Endometrium (tissue), 2 donors: Measurements from ENCODE around the gene RGS6.

Experiments used
- FAIRE-seq: peaks from 2 replicates; lab custom pipeline; 2012; peaks lifted over from hg19 to GRCh38; lab: Jason Lieb, UNC
- donor health status: control.
- donor health status: control.

The RGS6 gene

GRCh38 chr14:72503271-72503670, 571.0 kb downstream of the RGS6 start:
- FAIRE-seq: no peak

DNA sequence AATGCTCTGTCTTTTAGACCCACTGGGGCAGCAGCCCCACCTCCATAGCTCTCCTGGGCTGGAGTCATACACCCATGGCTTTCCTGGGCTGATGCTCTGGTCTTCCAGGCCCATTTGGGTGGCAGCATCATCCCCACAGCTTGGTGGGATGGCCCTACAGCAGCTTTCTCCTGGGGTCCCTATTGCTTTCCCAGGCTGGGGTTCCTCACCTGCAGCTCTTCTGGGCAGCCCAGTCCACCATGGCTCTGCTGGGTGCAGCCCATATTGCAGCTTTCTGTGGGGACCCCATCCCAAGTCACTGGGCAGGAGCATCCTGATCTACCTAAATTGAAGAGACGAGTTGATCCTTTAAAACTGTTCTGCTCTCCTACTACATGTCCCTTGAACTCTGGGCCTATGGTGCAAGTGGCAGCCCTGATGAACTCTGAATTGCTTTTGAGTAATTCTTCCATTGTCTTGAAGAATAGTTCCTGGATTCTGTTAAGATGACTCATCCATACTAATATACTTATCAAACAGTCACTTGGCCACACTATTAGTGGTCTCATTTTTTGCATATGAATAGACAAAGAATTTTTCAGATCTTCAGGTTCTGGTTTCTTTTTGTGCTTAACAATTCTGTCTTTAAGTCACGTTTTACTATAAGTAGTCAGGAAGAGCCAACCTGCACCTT, 571.6 kb downstream of the RGS6 start:
- FAIRE-seq: no peak

DNA sequence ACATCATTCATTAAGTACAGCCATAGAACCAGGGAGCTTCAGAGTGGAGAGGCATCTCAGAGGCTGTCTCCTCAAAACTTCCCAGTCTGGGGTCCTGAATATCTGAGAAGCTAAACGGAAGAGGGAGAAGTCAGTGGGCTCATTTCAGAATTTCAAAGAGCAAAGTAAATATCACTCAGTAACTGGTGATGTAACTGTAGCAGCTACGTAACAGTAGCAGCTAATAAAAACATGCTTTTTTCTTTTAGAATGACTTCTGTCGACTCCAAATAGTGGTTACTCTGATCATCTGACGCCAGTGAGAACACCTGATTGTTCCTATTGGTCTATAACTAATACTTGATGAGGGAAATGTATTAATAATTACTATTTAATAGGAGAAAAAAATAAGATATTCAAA, 578.3 kb downstream of the RGS6 start:
- FAIRE-seq: no peak

DNA sequence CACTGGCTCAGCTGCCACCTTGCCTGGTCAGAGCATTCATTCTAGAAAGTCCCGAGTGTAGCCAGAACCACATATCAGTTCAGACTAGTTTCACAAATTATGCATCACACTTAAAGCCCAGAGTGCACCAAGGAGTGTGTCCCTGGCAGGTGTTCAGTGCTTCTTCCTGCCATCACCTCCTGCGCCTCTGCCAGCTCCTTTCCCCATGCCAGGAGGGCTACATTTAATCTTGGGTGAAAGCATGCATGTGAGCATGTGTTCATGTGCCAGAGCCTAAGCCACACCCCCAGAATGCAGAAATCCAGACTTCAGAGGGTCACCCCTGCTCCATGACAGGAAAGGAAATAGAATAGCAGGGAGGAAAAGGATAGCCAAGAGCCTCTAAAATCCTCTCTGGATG, 580.1 kb downstream of the RGS6 start:
- FAIRE-seq: no peak

DNA sequence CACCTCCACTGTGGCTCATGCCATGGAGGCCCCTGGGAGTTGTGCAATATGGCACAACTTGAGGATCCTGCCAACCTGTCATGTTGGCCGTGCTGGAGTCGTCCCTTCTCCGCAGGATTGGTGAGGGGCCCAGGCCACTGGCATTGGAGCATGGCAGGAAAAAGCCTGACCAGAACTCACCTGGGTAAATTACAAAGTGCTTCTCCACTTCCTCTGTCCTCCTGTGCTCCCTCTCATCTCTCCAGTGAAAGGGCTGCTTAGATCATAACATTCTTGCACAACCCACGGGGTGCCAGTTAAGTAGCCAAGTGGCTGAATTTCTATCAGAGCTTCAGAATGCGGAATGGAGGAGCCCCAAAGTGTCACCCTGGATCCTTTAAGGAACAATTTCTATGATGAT, 580.7 kb downstream of the RGS6 start:
- FAIRE-seq: no peak

GRCh38 chr14:72513346-72513745, 581.1 kb downstream of the RGS6 start:
- FAIRE-seq: no peak

DNA sequence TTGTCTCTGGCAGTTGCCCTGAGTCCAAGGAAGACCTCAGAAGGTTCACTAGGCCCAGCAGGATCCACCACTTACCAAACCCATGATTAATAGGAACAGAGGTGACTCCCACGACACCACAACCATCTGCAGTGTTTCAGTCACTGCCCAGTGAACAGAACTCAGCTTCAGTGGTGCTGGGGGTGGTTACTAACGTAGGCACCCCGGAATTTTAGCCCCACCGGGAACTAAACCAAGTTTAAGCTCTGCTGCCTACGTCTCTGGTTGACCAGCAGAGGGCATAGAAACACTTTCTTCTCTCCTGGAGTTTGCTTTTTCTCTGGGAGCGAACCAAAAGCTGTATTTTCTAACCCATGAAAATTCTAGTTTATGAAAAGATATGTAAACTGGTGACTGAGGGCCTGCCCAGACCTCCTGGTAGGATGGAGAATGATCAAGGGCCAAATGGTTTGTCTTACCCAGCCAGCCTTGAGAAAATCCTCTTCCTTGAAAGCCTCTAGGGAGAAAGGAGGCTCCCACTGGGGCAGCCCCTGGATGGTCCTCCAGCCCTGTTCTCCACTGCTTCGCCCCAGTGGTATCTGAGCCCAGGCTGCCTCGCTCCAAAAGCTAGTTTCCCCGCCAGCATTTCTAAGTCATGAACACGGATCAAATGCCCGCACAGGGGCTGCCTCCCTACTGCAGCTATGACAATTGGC, 581.9 kb downstream of the RGS6 start:
- FAIRE-seq: no peak

- no peak for FAIRE-seq
Measured at GRCh38 chr14:72514660-72515025, 582.4 kb downstream of the RGS6 start.

DNA sequence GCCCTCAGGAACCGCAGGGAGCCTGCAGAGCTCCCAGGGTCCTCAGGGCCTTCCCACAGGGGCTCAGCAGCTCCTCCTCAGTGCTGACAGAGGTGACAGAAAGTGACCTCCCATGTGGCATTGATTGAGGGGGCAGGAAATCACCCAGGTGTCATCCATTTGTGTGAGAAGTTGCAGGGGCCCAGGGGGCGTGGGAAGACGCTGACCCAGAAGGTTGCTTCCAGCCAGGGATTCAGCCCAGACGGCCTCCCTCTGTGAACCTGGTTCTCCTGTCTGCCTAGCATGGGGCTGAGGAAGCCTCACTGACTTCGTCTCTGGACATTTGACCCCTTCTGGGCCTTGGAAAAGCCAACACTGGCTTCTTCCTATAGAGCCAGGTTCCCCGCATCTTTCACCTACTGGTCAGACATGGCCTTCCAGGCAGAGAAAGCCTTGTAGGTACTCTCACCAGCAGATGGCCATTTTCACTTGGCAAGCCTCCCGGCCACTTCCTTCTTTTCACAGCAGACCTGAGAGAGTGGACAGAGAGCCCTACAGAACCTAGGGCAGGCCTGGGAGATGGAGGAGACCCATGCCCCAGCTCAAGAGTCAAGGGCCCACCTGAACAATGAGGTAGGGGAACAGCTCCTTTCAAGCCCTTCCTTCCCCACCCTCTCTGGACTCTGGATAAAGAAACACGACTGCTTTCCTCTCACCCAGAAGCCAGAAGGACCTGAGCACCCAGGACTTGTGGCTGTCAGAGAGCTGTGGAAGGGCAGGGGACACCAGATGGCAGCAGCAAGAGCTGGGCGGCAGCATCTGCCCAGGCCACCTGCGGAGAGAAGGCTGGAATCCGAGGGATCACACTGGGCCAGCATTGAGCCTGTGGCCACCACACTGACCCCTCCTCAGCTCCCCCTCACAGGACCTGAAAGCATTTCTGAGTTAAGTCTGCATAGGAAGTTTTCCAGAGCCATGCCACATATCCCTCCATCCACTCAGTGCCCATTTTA, 583.8 kb downstream of the RGS6 start:
- no peak for FAIRE-seq

DNA sequence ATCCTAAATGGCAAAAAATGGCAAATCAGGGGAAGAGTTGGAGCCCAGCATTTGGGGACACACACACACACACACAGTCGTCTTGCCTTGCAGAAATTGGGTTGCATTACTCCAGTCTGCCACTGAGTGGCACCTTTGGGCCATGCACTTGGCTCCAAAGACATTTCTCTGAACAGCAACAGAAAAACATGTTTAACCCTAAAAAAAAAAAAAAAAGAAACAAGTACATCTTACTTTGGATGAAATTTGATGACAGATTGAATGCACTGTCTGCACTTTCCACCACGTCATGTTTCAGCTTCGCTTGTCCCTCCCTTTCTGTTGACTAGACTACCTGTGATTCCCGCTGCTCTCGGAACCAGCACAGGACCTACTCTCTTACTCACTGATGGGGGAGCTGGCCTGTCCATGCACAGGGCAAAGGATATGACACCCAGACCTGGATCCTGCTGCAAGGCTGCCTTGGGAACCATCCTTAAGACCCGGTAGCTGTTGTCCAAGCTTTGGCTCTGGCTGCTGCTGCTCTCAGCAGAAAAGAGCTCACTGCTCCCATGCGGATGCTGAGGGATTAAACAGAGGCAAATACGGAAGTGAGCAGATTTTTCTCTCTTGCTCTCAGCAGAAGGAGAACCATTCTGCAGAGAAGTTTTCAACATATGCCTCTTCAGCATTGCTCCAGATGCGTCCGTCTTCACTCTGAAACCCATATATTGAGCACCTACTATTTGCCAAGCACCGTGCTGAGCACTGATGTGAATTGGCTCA, 584.9 kb downstream of the RGS6 start:
- FAIRE-seq: no peak

- no peak for FAIRE-seq
Measured at GRCh38 chr14:72517736-72518135, 585.5 kb downstream of the RGS6 start.

DNA sequence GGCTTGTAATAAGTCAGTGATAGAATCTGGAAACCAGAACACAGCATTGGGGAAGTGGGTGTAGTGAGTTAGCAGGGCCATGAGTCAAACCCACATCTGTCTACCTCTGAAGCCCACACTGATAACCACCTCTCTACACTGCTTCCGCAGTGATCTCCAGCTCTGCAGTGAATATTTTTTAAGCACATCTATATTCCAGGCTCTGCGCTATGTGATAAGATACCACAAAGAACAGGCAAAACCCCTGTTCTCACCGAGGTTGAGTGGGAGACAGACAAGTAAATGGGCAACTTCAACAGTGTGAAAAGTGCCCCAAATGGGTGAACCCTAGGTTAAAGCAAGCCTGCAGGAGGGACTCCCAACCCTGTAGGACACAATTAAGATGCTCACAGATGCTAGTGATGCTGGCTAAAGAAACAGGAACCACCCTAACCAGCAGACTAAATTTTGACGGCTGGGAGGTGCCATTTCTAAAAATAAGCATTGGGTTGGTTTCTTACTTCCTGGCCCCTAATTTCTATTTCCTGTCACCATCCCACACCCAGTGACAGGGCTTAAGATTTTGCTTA, 586.7 kb downstream of the RGS6 start:
- no peak for FAIRE-seq

DNA sequence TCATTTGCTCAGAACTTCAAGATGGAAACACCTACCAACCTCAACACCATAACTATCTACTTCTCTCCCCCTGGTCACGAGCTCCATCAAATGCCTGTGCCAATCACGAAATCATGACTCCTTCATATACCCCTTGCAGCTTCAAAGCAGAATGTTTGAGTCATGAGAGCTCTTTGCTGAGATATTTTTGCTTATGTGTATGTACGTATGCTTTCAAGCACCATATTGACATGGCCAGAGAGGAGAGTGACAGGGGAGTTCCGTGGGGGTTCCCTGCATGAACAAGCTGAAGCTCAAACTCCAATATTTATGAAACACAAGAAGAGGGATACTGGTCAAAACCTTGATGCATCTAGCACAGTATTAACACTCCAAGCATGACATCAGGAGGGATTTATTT, 587.3 kb downstream of the RGS6 start:
- no peak for FAIRE-seq

DNA sequence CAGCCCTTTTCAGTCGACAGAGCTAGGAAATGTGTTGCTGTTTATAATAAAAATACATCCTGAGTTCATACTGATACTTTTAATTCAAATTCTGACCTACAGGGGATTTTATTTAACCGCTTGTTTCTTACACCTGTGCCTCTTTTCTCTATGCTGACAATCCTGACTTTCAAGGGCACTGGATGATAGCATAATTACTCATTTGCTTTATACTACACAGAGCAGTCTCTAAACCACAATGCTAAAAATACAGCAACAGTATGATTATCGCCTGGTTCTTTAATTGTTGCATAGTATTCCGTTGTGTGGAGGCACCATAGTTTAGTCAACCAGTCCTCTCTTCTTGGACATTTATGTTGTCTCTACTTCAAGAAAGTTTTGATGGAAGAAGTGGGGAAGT, 588.8 kb downstream of the RGS6 start:
- no peak for FAIRE-seq

- FAIRE-seq: no peak
Measured at GRCh38 chr14:72521968-72522741, 589.9 kb downstream of the RGS6 start.

DNA sequence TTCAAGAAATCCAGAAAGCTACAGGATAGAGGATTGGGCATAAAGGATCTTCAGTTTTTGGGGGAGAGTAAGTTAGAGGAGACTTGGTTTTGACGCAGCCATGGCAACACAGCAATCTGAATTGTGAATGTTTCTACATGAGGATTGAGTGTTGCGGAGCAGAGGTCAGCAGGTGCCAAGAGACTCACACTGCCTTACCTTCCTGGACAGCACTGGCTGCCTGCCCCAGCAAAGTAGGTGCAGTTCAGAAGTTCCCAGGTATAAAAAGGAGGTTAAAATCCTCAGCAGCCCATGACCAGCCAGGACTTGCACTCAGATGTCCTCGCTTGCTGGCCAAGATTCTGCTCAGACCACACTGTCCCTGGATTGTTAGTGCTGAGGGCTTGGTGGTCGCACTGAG, 590.6 kb downstream of the RGS6 start:
- no peak for FAIRE-seq

GRCh38 chr14:72523424-72524294, 591.4 kb downstream of the RGS6 start:
- no peak for FAIRE-seq

- FAIRE-seq: no peak
Measured at GRCh38 chr14:72524295-72524629, 592.0 kb downstream of the RGS6 start.

- no peak for FAIRE-seq
Measured at GRCh38 chr14:72525087-72525915, 593.1 kb downstream of the RGS6 start.
